Coronary artery (tissue), 2 donors: Measurements from ENCODE around the gene LHPP.
"Not testable (repeated sequence)": the region's sequence is repeated elsewhere in the genome, so short reads cannot be mapped to it uniquely, and the experiment has no call there.

Experiments
- DNase-seq: peaks from one replicate; pipeline ENCODE4 v3.0.0-alpha.2; 2017; ENCODE audit warnings: low spot score
- H3K27ac ChIP-seq, 2 donors: fragments of 200-600 bp; sonication (generic); one replicate each; pipeline ENCODE4 v1.5.1; 2016 to 2019
- H3K4me3 ChIP-seq: fragments of 200-600 bp; sonication (generic); 2 replicates; pipeline ENCODE4 v1.5.1; 2016; ENCODE audit warnings: mild to moderate bottlenecking, moderate library complexity
- CTCF ChIP-seq: fragments of 200-600 bp; sonication (generic); IDR thresholded peaks from one replicate; pipeline ENCODE4 v1.5.1; 2019; ENCODE audit warnings: antibody characterized with exemption

The LHPP gene

GRCh38 chr10:124605481-124605855 lies 143.8 kb downstream of the LHPP start:
- TF ChIP-seq CTCF, result no peak
- no peak overlapping the region for H3K4me3 ChIP-seq
- no peak overlapping the region for H3K27ac ChIP-seq
- no peak for DNase-seq

GRCh38 chr10:124605856-124606812 lies 144.5 kb downstream of the LHPP start:
- no peak for TF ChIP-seq CTCF
- DNase-seq, result no peak
- no peak overlapping the region for H3K4me3 ChIP-seq
- H3K27ac ChIP-seq, result no peak overlapping the region

GRCh38 chr10:124606822-124607221 lies 145.2 kb downstream of the LHPP start:
- no peak overlapping the region for H3K4me3 ChIP-seq
- no peak for DNase-seq

GRCh38 chr10:124607693-124608092 lies 146.1 kb downstream of the LHPP start:
- DNase-seq, result no peak
- H3K4me3 ChIP-seq, result no peak overlapping the region
- H3K27ac ChIP-seq, result no peak overlapping the region
- no peak for TF ChIP-seq CTCF

More at GRCh38 chr10:124606822-124607221, 145.2 kb downstream of the LHPP start:
- no peak for TF ChIP-seq CTCF
- no peak overlapping the region for H3K27ac ChIP-seq

- no peak overlapping the region for H3K4me3 ChIP-seq
- no peak for DNase-seq
- no peak for TF ChIP-seq CTCF
- no peak overlapping the region for H3K27ac ChIP-seq
Measured at GRCh38 chr10:124608093-124608721, 146.6 kb downstream of the LHPP start.

GRCh38 chr10:124609698-124610097 lies 148.1 kb downstream of the LHPP start:
- DNase-seq, result no peak
- no peak for TF ChIP-seq CTCF
- Histone ChIP-seq H3K4me3 (no peak overlapping the region), H3K27ac (no peak overlapping the region)

- not testable (repeated sequence) for H3K4me3 ChIP-seq, DNase-seq, H3K27ac ChIP-seq
Measured at GRCh38 chr10:124610186-124610585, 148.6 kb downstream of the LHPP start.

- DNase-seq, H3K4me3 ChIP-seq, H3K27ac ChIP-seq: not testable (repeated sequence)
Measured at GRCh38 chr10:124610851-124611250, 149.2 kb downstream of the LHPP start.
